Bone marrow (tissue), 2 donors: ENCODE measurements around the gene CEP70.
"Not testable (repeated sequence)": the region's sequence is repeated elsewhere in the genome, so short reads cannot be mapped to it uniquely, and the experiment has no call there.

ENCODE experiments used
- DNase-seq, 2 donors: peaks; one replicate each; lab custom pipeline; 2025; lab: John Stamatoyannopoulos, UW

Gene CEP70

DNA sequence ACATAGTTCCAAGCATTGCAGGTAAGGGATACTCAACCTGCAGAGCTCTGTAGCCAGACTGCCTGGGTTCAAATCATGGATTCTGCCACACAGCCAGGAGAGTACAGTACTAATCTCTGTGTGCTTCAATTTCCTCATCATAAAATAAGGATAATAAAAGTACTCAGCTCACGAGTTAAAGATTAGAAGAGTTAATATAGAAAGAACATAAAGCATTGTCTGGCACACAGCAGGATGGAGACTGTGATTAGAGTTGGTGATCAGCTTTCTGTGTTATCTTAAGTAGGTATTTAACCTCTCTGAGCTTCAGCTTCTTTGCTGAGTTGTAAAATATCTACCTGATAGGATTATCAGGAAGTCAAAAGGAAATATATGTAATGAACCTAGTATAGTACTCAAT is 2.7 kb downstream of the CEP70 start:
- DNase-seq, result no peak

DNA sequence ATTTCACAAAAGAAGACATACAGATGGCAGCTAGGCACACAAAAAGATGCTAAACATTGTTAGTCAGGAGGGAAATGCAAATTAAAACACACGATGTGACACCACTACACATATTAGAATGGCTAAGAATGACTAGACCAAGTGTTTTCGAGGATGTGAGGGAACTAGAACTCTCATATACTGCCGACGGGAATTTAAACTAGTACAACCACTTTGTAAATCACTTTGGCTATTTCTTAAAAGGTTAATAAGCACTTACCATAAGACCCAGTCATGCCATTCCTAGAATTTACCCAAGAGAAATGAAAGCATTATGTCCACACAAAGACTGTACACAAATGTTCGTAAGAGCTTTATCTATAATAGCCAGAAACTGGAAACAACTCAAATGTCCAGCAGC is 5.6 kb downstream of the CEP70 start:
- no peak for DNase-seq

DNA sequence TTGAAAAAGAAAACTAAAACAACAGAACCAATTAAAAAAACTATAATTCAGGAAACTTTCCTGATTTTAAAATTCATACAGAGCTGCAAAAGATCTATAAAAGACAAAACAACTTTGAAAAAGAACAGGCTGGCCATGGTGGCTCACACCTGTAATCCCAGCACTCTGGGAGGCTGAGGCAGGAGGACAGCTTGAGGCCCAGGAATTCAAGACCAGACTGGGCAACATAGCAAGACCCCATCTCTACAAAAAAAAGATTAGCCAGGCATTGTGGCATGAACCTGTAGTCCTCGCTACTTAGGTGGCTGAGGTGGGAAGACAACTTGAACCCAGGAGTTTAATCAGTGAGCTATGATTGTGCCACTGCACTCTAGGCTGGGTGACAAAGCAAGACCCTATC is 6.7 kb downstream of the CEP70 start:
- DNase-seq, result no peak

DNA sequence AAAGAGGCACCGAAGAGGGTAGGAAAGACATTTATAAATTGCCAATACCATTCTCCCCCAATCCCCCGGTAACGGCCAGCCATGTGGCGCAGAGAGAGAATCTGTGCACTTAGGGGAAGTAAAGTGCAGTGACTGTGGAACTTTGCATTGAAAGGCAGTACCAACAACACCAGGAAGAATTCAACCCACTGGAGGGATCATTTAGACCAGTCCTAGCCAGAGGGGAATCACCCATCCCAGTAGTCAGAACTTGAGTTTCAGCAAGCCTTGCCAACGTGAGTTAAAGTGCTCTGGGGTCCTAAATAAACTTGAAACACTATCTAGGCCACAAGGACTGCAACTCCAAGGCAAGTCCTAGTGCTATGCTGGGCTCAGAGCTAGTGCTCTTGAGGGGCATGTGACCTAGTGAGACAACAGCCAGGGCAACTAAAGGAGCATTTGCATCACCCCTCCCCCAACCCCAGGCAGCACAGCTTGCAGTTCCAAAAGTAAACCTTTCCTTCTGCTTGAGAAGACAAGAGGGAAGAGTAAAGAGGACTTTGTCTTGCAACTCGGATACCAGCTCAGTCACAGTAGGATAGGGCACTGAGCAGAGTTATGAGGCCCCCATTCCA is 15.0 kb downstream of the CEP70 start:
- DNase-seq, result no peak

DNA sequence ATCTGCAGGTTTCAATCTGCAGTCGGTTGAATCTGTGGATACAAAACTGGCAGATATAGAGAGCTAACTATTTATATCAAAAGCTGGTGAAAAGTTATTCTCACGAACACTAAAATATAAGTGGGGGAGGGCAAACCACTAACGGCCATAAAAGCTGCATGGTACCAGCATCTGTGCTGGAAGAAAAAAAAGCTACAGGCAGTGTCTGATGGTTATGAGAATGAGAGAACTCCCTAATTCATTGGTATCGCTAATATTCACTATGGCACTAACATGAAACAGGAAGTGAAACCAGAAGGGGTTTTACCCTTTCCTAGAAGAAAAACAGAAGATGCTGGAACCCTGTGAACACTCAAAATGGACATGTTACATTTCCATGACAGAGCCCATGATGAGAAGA is 15.9 kb downstream of the CEP70 start:
- no peak for DNase-seq

DNA sequence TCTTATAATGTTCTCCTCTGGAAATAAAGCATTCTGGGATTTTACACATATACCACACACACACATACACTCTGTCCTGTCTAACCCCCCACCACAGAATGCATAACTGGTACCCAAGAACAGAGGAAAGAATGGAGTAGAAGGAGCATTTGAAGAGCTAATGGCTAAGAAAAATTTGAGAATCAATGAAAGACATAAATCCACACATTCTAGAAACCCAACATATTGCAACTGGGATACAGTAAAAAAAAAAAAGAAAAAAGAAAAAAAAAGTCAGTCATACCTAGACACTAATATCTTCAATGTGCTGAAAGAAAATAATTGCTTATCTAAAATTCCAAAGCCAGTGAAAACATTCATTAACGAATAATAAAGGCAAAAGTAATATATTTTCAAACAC is 20.9 kb downstream of the CEP70 start:
- DNase-seq, result no peak

DNA sequence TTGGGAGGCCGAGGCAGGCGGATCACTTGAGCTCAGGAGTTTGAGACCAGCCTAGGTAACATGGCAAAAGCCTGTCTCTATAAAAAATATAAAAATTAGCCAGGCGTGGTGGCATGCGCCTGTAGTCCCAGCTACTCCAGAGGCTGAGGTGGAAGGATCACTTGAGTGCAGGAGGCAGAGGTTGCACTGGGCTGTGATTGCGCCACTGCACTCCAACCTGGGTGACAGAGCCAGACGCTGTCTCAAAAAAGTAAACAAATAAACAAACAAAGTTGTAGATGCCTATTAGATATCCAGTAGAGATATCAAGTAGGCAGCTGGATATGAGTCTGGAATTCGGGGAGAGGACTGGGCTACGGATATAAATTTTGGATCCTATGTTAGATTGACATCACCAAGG is 24.4 kb downstream of the CEP70 start:
- DNase-seq, result not testable (repeated sequence)

DNA sequence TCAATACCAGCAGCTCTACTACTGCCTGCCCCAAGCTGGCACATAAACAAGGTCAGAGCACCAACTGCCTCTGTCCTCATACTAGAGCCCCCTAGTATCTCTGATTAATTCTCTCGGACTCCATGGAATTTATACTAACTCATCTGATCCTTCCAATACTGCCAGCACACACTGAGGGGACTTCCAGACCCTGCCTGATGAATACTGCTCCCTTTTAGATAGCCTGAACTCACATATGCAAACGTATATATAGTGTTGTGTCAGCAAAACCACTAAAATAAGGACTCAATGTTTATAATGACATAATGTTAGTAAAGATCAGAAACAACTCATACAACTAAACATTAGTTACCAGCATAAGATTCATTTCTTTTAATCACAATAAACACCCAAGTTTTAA is 25.0 kb downstream of the CEP70 start:
- DNase-seq, result no peak

DNA sequence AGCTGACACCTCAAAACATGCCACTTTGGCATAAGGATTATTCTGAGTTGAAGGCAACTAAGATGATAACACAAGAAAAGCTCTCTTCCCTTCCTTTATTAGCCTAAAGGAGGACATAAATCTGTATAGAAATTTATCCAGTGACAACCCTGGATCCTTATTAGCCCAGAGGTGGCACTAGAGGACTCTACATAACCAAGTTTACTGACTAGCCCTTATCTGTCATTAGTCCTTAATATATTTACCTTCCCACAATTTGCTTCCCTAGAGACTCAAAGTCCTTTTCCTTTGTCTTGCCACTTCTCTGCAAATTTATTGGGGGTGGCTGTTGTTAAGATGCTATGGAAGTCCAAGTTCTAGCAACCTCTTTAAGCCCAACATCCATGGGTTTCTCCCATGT is 26.7 kb downstream of the CEP70 start:
- DNase-seq, result no peak

DNA sequence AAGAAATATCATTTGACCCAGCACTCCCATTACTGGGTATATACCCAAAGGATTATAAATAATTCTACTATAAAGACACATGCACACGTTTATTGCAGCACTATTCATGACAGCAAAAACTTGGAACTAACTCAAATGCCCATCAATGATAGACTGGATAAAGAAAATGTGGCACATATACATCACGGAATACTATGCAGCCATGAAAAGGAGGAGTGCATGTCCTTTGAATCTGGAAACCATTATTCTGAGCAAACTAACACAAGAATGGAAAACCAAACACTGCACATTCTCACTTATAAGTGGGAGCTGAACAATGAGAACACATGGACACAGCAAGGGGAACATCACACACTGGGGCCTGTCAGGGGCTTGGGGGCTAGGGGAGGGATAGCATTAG is 27.8 kb downstream of the CEP70 start:
- not testable (repeated sequence) for DNase-seq

DNA sequence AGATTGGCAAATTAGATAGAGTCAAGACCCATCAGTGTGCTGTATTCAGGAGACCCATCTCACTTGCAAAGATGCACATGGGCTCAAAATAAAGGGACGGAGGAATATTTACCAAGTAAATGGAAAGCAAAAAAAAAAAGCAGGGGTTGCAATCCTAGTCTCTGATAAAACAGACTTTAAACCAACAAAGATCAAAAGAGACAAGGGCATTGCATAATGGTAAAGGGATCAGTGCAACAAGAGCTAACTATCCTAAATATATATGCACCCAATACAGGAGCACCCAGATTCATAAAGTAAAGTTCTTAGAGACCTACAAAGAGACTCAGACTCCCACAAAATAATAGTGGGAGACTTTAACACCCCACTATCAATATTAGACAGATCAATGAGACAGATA is 31.2 kb downstream of the CEP70 start:
- DNase-seq, result not testable (repeated sequence)

DNA sequence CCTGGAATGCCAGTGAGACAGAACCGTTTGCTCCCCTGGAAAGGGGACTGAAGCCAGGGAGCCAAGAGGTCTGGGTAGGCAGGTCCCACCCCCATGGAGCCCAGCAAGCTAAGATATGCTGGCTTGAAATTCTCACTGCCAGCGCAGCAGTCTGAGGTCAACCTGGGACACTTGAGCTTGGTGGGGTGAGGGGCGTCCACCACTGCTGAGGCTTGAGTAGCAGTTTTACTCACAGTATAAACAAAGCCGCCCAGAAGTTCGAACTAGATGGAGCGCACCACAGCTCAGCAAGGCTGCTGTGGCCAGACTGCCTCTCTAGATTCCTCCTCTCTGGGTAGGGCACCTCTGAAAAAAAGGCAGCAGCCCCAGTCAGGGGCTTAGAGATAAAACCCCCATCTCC is 33.6 kb downstream of the CEP70 start:
- no peak for DNase-seq

DNA sequence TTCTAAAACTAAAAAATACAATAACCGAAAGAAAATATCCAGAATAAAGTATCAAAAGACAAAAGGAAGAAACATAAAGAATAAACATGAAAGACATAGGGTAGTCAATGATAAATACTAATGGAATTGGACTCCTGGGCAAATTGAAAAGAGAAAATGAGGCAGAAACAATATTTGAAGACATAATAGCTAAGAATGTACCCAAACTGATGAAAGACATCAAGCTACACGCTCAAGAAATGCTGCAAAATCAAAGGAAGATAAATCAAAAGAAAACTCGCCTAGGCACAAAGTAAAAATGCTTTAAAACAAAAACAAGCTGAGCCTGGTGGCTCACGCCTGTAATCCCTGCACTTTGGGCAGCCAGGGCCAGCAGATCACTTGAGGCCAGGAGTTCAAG is 34.9 kb downstream of the CEP70 start:
- DNase-seq, result no peak

DNA sequence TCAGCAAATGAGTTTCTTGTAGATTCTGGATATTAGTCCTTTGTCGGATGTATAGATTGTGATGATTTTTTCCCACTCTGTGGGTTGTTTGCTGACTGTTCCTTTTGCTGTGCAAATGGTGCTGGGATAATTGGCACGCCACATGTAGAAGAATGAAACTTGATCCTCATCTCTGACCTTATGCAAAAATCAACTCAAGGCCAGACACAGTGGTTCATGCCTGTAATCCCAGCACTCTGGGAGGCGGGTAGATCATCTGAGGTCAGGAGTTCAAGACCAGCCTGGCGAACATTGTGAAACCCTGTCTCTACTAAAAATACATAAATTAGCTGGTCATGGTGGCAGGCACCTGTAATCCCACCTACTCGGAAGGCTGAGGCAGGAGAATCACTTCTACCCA is 39.3 kb downstream of the CEP70 start:
- not testable (repeated sequence) for DNase-seq

DNA sequence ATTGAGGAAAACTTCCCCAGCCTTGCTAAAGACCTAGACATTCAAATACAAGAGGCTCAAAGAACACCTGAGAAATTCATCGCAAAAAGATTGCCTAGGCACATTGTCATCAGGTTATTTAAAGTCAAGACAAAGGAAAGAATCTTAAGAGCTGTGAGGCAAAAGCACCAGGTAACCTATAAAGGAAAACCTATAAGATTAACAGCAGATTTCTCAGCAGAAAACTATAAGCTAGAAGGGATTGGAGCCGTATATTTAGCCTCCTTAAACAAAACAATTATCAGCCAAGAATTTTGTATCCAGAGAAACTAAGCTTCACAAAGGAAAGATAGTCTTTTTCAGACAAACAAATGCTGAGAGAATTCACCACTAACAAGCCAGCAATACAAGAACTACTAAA is 43.1 kb downstream of the CEP70 start:
- DNase-seq, result not testable (repeated sequence)

DNA sequence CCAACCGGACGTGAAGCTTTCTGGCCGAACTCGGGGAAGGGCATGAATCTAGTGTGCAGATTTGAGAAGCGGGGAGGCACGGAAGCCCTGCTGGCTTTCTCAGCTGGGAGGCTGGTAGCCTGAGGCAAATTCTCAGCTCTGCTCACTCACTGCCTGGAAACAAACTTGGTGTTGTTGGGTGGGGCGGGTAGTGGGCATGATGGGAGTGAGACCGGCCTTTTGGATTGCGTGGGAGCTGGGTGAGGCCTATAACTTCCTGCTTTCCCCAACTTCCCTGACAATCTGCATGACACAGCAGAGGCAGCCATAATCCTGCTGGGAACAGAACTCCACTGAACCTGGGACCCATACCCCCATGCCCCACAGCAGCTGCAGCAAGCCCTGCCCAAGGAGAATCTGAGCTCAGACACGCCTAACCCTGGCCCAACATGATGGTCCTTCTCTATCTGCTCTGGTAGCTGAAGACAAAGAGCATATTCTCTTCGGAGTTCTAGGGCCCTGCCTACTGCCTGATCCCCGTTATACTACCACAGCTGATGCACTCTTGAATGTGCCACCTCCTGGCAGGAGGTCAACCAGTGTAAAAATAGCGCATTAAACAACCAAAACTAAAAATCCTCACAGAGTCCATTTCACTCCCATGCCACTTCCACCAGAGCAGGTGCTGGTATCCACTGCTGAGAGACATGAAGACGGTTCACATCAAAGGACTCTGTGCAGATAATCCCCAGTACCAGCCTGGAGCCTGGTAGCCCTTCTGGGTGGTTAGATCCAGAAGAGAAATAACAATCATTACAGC is 44.7 kb downstream of the CEP70 start:
- no peak for DNase-seq

DNA sequence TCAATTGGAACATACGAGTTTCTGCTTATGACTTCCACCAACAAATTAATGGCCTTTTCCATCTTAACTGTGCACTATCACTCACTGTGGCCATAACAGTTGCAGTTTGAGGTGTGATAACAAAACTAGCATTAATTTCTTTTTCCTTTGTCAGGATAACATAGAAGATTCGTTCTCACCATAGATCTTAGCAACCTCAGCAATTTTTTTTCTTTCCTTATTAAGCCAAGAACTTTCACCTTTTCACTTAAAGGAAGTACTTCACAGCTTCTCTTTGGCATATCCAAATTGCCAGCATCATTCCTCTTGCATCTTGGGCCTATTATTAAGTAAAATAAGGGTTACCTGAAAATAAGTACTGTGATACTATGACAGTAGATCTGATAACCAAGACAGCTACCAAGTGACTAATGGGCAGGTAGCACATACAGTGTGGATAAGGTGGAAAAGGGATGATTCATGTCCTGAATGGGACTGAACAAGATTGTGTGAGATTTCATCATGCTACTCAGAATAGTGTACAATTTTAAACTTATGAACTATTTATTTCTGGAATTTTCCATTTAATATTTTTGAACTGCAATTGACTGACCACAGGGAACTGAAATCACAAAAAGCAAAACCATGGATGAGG is 46.6 kb downstream of the CEP70 start:
- DNase-seq, result no peak

DNA sequence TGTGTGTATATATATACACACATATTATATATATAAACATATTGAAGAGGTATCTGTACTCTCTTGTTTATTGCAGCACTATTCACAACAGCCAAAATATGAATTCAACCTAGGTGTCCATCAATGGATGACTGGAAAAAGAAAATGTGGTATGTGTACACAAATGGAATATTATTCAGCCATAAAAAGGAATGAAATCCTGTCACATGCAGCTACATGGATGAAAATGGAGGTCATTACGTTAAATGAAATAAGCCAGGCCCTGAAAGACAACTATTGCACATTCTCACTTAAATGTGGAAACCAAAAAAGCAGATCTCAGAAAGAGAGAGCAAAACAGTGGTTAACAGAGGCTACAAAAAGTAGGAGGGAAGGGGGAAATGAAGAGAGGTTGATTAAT is 49.5 kb downstream of the CEP70 start:
- DNase-seq, result no peak

DNA sequence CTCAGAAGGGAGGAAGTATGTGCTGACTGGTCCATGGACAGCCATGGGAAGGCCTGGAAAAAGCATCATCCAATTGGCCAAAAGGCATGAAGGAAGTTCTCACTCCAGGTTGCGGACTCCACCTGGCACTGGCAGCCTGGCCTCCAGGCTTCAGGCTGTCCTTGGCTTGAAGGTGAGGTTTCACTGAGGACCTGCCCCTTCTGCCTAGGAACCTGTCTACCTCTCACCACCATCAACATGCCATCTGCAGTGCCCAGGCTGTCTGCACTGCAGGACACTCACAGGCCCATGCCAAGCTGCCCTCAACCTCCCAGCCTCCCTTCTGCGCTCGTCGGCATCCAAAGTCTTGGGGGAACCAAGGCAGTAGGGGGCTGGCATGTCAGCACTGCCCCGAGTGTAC is 51.1 kb downstream of the CEP70 start:
- no peak for DNase-seq

DNA sequence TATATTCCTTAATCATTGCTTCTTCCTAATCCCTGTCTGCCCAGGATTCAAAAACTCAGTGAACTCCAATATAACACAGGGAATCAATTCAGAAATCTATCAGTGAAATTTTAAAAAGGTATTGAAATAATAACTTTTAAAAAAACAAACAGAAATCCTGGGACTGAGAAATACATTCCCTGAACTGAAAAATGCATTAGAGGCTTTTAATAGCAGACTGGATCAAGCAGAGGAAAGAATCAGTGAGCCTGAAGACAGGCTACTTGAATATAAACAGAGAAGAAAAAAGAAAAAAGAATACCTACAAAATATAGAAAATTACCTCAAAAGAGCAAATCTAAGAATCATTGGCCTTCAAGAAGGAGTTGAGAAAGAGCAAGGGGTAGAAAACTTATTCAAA is 54.7 kb downstream of the CEP70 start:
- DNase-seq, result no peak

DNA sequence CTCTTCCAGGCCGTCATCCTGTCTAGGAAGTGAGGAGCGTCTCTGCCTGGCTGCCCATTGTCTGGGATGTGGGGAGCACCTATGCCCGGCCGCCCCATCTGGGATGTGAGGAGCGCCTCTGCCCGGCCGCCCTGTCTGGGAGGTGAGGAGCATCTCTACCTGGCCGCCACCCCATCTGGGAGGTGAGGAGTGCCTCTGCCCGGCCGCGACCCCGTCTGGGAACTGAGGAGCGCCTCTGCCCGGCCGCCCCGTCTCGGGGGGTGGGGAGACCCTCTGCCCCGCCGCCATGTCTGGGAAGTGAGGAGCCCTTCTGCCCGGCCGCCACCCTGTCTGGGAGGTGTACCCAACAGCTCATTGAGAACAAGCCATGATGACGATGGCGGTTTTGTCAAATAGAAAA is 72.6 kb downstream of the CEP70 start:
- not testable (repeated sequence) for DNase-seq

DNA sequence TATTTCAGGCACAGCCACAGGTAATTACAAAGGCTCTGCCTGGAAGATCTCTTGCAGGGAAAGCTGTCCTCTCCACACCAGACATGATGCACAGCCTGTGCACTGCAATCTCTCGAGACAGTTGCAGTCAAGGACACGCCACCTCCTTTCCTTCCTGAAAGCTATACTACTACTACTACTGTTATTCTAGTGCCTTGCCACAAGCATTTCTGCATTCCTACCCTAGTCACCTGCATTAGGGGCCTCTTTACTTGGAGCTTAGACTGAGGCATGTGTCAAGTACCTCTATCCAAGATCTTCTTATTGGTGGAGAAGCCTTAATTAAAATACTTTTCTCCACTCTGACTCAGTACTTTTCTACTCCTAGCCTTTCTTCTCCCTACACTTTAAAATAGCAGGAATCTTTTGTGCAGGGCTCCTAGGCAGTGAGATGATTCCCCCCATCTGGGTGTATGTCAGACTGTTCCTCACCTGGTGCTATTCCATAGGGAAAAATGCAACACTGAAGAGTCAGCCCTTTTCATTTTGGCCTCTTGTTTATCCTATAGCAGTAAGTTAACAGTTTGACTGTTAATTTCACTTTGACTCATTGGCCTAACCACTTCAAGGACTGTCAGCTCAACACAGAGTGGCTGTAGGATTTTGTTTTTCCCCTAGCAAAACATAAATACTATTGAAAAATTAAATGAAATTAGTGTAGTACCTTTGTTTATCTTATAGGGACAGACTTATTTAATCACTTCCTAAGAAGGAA is 80.8 kb downstream of the CEP70 start:
- DNase-seq, result no peak

DNA sequence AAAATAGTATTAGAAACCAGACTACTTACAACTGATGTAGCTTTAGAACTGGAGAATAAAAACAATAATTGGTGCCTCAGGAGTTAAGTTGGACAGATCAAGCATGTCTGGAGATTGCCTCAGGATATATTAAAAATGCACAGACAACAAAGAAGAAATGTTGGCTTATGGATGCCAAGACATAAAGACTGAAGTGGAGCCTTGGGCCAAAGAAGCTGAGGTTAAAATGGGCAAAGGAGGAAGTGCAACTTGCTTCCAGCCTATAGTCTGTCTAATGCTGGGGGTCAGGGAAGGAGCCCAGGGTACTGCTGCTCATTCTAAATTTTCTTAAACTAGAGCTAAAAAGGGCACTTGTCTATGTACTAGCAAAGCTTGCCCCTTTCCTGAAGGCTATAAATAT is 82.1 kb downstream of the CEP70 start:
- no peak for DNase-seq
